Muscle layer of duodenum (tissue), 2 donors: ENCODE results near the gene FILIP1.

Source experiments
- H3K27ac ChIP-seq: one replicate; pipeline ENCODE4 v1.7.0; 2013; ENCODE audit warnings: mild to moderate bottlenecking, low read length
- H3K27me3 ChIP-seq: one replicate; pipeline ENCODE4 v1.7.0; 2013; ENCODE audit warnings: low read depth, mild to moderate bottlenecking, control low read depth, low read length
- H3K36me3 ChIP-seq, 2 donors: one replicate each; pipeline ENCODE4 v1.7.0; 2013; ENCODE audit warnings: low read length in 2 of 2, control low read depth in 1 of 2, mild to moderate bottlenecking in 1 of 2; ENCODE audit not compliant: insufficient read depth in 2 of 2, control insufficient read depth in 1 of 2
- H3K4me1 ChIP-seq, 2 donors: one replicate each; pipeline ENCODE4 v1.7.0; 2013; ENCODE audit warnings: low read length in 2 of 2, mild to moderate bottlenecking in 2 of 2, control low read depth in 1 of 2, moderate library complexity in 1 of 2; ENCODE audit not compliant: insufficient read depth in 2 of 2, control insufficient read depth in 1 of 2
- H3K4me3 ChIP-seq, 2 donors: one replicate each; pipeline ENCODE4 v1.7.0; 2013; ENCODE audit warnings: low read length in 2 of 2, low read depth in 1 of 2, mild to moderate bottlenecking in 1 of 2
- H3K9me3 ChIP-seq, 2 donors: one replicate each; pipeline ENCODE4 v1.7.0; 2013; ENCODE audit warnings: low read length in 2 of 2, control low read depth in 1 of 2, mild to moderate bottlenecking in 1 of 2; ENCODE audit not compliant: control insufficient read depth in 1 of 2
- donor health status: healthy.

The FILIP1 gene

DNA sequence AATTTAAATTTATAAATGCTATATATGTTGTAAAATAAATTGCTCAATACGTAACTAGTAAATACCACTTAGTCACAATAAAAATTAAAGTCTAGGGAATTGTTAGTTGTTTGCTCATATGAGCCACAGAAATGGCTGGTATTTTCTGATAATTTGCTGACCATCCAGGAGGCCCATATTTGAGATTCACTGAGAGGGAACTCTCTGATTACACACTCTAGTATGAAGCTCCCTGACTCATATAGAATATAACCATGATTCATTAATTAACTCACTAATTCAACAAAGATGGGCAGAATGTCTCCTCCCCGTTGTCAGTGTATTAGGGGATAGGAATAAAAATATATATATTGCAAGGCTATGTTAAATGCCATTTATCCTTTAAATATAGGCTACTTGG, 162.4 kb downstream of the FILIP1 start:
- Histone ChIP-seq H3K27me3 (no peaks in the 10 kb centered on the region), H3K36me3 (no peaks in the 10 kb centered on the region), H3K9me3 (no peaks in the 10 kb centered on the region), H3K4me1 (peaks cover 10 to 28% of the 10 kb centered on the region in 2 donors), H3K27ac (no peak overlapping the region), H3K4me3 (no peak overlapping the region)

DNA sequence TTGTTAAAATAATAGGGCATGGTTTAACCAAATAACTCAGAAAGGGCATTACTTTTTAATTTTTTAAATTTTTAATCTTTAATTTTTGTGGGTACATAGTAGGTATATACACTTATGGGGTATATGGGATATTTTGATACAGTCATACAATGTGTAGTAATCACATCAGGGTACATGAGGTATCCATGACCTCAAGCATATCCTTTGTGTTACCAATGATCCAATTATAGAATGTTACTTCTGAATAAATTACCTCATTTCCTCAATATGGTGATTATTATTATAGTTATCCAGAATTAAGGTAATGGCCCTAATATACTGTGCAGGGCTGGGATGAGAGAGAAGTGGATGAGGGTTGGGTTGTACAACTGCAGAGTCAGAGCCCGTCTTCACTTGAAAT, 163.9 kb downstream of the FILIP1 start:
- peaks cover 3 to 14% of the 10 kb centered on the region in 2 donors for H3K4me1 ChIP-seq
- no peak overlapping the region for H3K27ac ChIP-seq
- H3K27me3 ChIP-seq = no peaks in the 10 kb centered on the region

DNA sequence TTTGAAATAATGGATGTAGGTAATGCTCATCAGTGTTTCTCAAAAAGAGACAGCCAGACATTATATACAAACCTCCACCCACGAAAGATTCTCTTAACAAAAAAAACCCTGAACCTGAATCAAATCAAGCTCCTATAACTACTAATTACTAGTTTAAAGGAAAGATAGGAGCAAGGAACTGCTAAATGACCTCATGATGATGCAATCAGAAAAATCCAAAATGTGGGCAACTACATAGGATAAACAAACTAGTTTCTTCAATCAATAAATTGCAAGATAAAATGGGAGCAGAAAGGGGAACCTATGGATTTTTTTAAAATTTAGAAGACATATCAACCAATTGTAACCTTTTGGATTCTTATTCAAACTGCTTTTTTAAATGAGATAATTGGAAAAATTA, 165.8 kb downstream of the FILIP1 start:
- Histone ChIP-seq H3K27ac (no peak overlapping the region), H3K27me3 (no peaks in the 10 kb centered on the region), H3K4me1 (peaks cover 0 to 6% of the 10 kb centered on the region in 2 donors), H3K4me3 (no peak overlapping the region), H3K36me3 (no peaks in the 10 kb centered on the region), H3K9me3 (no peaks in the 10 kb centered on the region)

More for the DNA sequence above, 163.9 kb downstream of the FILIP1 start:
- Histone ChIP-seq H3K9me3 (no peaks in the 10 kb centered on the region), H3K4me3 (no peak overlapping the region), H3K36me3 (no peaks in the 10 kb centered on the region)

DNA sequence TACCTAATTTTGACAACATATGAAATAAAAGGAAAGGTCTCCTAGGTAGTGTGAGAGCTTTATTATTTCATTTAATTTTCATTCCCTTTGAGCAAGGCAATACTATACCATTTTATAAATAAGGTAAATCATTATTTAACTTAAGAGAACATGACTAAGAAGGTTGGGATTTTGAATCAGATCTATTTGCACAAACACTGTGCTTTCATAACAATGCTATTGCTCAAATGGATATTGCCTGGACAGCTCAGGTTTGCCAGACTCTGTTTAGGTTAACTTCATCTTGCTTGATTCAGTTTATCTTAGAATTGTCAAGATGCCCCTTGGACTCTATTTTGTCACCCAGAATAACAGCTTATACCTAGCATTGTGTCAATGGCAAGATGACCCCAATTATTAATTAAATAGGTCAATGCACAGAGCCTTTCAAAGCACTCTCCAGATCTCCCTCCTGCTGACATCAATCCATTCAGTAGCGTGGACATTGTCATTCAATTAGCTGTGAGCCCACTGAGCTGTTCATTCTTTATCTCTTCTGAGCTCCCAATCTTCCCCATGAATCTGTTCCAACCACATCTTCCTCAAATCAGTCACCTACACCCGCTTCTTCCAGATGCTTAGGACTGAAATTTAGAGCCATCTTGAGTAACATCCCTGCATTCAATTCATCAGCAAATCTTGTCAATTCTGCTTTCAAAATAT, 166.9 kb downstream of the FILIP1 start:
- Histone ChIP-seq H3K27ac (no peak overlapping the region), H3K9me3 (no peaks in the 10 kb centered on the region), H3K27me3 (no peaks in the 10 kb centered on the region), H3K36me3 (no peaks in the 10 kb centered on the region), H3K4me3 (no peak overlapping the region), H3K4me1 (peaks cover 0 to 6% of the 10 kb centered on the region in 2 donors)

DNA sequence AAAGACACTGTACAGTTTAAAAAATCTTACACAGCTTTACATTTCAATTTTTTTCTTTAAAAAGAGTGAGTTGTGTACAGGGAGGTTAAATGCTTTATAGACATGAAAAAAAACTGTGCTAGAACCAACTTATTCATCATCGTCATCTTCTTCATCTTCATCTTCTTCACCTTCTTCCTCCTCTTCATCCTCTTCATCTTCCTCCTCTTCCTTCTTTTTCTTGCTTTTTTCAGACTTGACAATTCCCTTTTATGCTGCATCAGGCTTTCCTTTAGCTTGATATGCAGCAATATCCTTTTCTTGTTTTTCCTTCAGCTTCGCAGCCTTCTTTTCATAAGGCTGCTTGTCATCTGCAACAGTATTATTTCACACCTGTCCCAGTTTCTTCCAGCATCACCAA, 174.7 kb downstream of the FILIP1 start:
- Histone ChIP-seq H3K27me3 (no peaks in the 10 kb centered on the region), H3K36me3 (peaks cover 0 to 5% of the 10 kb centered on the region in 2 donors), H3K4me3 (no peak overlapping the region), H3K4me1 (no peaks in the 10 kb centered on the region), H3K9me3 (no peaks in the 10 kb centered on the region), H3K27ac (no peak overlapping the region)

DNA sequence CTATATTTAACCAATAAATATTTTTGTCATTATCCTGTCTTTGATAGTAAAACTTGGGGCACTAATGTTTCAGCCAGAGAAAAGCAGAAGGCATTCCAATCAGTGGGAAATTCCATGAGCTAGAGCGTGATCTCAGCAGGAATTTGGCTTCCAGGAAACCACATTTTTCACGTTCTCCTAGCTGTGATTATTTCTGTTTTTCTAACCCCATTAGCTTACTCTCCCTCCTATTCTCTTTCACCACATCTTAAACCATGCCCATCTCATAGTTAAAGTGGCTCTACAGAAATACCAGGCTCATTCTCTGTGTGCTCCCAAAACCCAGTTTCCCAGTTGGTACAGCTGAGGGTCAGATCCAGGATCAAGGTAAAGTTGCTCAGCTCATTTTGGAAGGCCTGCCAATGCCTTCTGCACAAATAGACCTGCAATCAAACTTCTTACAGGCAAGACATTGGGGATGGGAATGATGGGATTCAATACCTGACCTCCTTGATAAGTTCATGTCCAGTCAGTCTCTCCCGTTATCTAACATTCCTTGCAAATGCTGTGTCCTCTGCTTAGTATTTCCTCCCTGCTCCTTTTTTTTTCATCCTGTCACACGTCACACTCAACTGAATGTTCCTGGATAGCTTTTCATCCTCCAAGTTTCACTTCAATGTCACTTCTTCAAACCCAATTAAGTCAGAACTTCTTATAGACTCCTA, 175.9 kb downstream of the FILIP1 start:
- H3K9me3 ChIP-seq = no peaks in the 10 kb centered on the region
- H3K36me3 ChIP-seq = peaks cover 0 to 5% of the 10 kb centered on the region in 2 donors
- H3K4me3 ChIP-seq = no peak overlapping the region
- H3K27me3 ChIP-seq = no peaks in the 10 kb centered on the region
- H3K27ac ChIP-seq = no peak overlapping the region
- no peaks in the 10 kb centered on the region for H3K4me1 ChIP-seq

DNA sequence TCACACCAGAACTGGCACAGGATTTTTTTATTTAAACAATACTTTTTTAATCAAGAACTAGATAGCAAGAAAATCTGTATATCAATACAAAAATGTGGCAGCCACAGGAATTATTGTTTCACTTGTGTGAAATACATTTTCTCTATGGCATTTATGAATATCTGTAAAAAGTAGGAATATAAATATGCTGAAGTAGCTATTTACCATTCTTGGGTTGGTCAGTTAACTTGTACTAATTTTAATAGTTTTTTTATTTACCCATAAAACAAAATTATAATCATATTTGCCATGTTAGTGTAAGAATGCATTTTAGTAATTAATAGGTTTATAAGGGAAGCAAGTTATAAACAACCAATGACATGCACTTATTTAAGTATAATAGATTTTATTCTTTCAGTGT, 177.6 kb downstream of the FILIP1 start:
- Histone ChIP-seq H3K9me3 (no peaks in the 10 kb centered on the region), H3K4me3 (no peak overlapping the region), H3K4me1 (no peaks in the 10 kb centered on the region), H3K27me3 (no peaks in the 10 kb centered on the region), H3K36me3 (peaks cover 0 to 5% of the 10 kb centered on the region in 2 donors), H3K27ac (no peak overlapping the region)

DNA sequence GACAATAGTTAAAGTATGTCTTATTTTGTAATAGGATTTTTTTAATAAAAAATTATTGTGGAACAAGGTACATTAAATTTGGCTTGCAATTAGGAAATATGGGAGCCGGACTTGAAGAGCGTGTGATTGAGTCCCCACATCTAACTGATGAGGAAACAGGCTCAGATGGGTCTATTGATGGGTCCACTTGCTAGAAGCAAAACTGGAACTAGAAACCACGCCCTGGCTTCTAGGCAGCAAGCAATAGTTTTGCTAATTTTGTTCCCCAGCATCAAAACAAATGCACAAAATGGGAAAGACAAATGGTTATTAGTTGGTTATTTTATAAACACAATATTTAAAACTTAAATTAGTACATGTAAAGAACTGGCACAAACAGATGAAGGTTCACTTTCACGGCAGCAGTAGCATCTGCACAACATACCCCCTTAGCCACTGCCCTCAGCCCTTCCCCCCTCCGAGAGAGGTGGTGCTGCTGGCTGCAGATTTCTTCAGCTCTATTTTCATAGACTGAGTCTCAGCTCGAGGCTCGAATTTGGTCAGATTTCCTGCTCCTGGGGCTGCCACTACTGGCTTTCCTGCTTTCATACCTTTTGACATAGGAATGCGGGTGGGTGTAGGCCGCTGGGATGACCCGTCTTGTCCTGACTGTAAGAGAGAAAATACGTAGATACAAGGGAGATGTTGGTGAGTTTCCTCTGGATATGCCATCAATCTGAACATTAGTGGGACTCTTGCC, 185.2 kb downstream of the FILIP1 start:
- H3K27me3 ChIP-seq = no peaks in the 10 kb centered on the region
- no peaks in the 10 kb centered on the region for H3K9me3 ChIP-seq
- no peak overlapping the region for H3K27ac ChIP-seq
- H3K36me3 ChIP-seq = no peaks in the 10 kb centered on the region
- no peaks in the 10 kb centered on the region for H3K4me1 ChIP-seq
- no peak overlapping the region for H3K4me3 ChIP-seq

DNA sequence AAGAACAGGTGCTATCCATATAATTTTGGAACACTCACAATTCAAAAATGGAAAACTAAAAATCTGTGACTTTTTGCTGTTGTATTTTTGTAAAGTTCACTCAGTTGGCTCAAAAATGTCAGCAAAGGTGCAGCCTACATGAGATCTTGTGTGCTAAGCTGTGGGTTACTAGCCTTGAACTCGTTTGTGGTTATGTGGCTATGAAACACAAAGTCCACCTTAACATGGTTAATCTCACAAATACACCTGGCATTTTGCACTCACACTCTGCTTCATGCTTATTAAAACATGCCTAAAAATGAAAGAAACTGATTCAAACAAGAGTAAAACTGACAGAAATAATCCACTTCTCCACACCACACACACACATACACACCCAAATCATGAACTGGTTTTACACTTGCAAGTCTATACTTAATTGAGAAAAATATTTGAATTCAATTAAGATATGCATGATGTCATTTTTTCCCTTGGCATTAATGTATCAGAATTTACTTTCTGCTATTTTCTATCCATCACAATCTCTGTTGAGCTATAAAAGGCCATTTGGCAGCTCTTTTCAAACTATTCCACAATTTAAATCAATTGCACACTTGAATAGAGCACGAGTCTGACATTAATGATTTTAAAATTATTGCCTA, 186.1 kb downstream of the FILIP1 start:
- Histone ChIP-seq H3K27me3 (no peaks in the 10 kb centered on the region), H3K9me3 (no peaks in the 10 kb centered on the region), H3K36me3 (no peaks in the 10 kb centered on the region), H3K27ac (no peak overlapping the region), H3K4me3 (no peak overlapping the region), H3K4me1 (no peaks in the 10 kb centered on the region)

DNA sequence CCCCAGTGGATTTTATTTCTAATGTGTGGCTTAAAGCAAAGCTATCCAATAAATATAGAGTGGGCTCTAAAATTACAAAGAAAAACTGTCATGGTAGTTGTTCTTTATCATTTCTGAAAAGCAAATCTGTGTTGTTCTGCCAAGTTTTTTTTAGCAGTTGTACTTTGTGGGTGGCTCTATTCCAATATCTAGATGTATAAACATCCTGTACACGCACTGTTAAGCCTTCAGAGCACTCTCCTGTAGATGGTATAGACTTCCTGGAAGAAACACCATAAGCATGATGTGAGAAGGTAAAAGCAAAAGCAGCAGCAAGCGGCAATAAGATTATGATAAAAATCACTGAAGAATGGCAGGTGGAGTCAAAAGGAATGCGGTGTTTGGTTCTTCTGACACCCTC, 187.5 kb downstream of the FILIP1 start:
- Histone ChIP-seq H3K4me3 (no peak overlapping the region), H3K36me3 (no peaks in the 10 kb centered on the region), H3K27me3 (no peaks in the 10 kb centered on the region), H3K27ac (no peak overlapping the region), H3K4me1 (no peaks in the 10 kb centered on the region), H3K9me3 (no peaks in the 10 kb centered on the region)

DNA sequence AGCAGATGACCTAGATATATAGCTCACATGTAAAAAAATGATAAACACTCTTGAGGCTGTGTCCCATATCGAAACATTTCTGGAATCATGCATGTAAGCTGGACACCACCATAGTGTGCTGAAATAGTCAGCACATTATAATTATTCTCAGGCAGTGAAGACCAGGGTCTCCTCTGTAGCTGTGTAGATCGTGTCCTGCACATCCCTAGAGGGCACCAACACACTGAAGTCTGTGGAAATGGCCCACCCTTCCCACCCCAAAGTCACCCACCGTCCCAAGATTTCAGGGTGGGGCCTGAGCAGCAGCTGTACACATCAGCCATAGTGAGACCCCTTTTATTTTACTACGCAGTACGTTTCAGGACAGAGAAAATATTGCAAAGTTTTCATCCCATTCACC, 188.0 kb downstream of the FILIP1 start:
- no peaks in the 10 kb centered on the region for H3K9me3 ChIP-seq
- no peak overlapping the region for H3K4me3 ChIP-seq
- H3K27ac ChIP-seq = no peak overlapping the region
- peaks cover 0 to 2% of the 10 kb centered on the region in 2 donors for H3K4me1 ChIP-seq
- no peaks in the 10 kb centered on the region for H3K36me3 ChIP-seq
- H3K27me3 ChIP-seq = no peaks in the 10 kb centered on the region
